Measurements from ENCODE around the gene CAMK1D.
A peak's percentile ranks its signal among the peaks of the same experiment; 100 is the strongest.
"Not testable (repeated sequence)": the region's sequence is repeated elsewhere in the genome, so short reads cannot be mapped to it uniquely, and the experiment has no call there.

Gene CAMK1D

GRCh38 chr10:12357525-12358151 lies 8.3 kb downstream of the CAMK1D start:
- H3K9me3 ChIP-seq = no peaks in the 10 kb centered on the region
- peaks cover 0 to 16% (median 5%) of the 10 kb centered on the region in 4 donors for H3K4me1 ChIP-seq
- no peaks in the 10 kb centered on the region for H3K27me3 ChIP-seq
- no peak for TF ChIP-seq CTCF (IDR thresholded peaks at IDR 0.05)
- no peak overlapping the region for H3K4me3 ChIP-seq
- H3K27ac ChIP-seq = no peak overlapping the region
- intact Hi-C loops (cut with DNase I; ENCODE audit: low total_unique reads) = no loop called here
- H3K36me3 ChIP-seq = no peaks in the 10 kb centered on the region
- no peak for DNase-seq

- peak in 1 of 2 donors; percentile 49 for DNase-seq
- H3K4me3 ChIP-seq = no peak overlapping the region
- no peak for TF ChIP-seq CTCF (IDR thresholded peaks at IDR 0.05)
- H3K9me3 ChIP-seq = no peaks in the 10 kb centered on the region
- no peaks in the 10 kb centered on the region for H3K36me3 ChIP-seq
- intact Hi-C loops (cut with DNase I; ENCODE audit: low total_unique reads) = no loop called here
- no peaks in the 10 kb centered on the region for H3K27me3 ChIP-seq
- no peak overlapping the region for H3K27ac ChIP-seq
- peaks cover 0 to 16% (median 5%) of the 10 kb centered on the region in 4 donors for H3K4me1 ChIP-seq
Measured at GRCh38 chr10:12358863-12359564, 9.7 kb downstream of the CAMK1D start.

GRCh38 chr10:12360461-12360860 lies 11.1 kb downstream of the CAMK1D start:
- Histone ChIP-seq H3K36me3 (no peaks in the 10 kb centered on the region), H3K27ac (no peak overlapping the region), H3K27me3 (no peaks in the 10 kb centered on the region), H3K4me3 (no peak overlapping the region), H3K4me1 (peaks cover 0 to 16% (median 5%) of the 10 kb centered on the region in 4 donors), H3K9me3 (no peaks in the 10 kb centered on the region)
- intact Hi-C loops (cut with DNase I; ENCODE audit: low total_unique reads) = no loop called here
- DNase-seq = no peak
- TF ChIP-seq CTCF (IDR thresholded peaks at IDR 0.05) = no peak

- H3K9me3 ChIP-seq; intact Hi-C loops (cut with DNase I; ENCODE audit: low total_unique reads); H3K27ac ChIP-seq; H3K27me3 ChIP-seq; DNase-seq; H3K4me3 ChIP-seq; H3K36me3 ChIP-seq: not testable (repeated sequence)
- peaks cover 0 to 16% (median 8%) of the 10 kb centered on the region in 4 donors for H3K4me1 ChIP-seq
Measured at GRCh38 chr10:12361115-12361514, 11.8 kb downstream of the CAMK1D start.

GRCh38 chr10:12364559-12364958 lies 15.2 kb downstream of the CAMK1D start:
- no peak overlapping the region for H3K4me3 ChIP-seq
- peaks cover 0 to 12% (median under 1%) of the 10 kb centered on the region in 4 donors for H3K4me1 ChIP-seq
- H3K27ac ChIP-seq = no peak overlapping the region
- DNase-seq = no peak
- intact Hi-C loops (cut with DNase I; ENCODE audit: low total_unique reads) = no loop called here
- no peaks in the 10 kb centered on the region for H3K9me3 ChIP-seq
- no peak for TF ChIP-seq CTCF (IDR thresholded peaks at IDR 0.05)
- no peaks in the 10 kb centered on the region for H3K27me3 ChIP-seq
- no peaks in the 10 kb centered on the region for H3K36me3 ChIP-seq

GRCh38 chr10:12367272-12367671 lies 17.9 kb downstream of the CAMK1D start:
- no peak for DNase-seq
- Histone ChIP-seq H3K4me3 (no peak overlapping the region), H3K4me1 (peaks cover 0 to 11% (median 0%) of the 10 kb centered on the region in 4 donors), H3K36me3 (no peaks in the 10 kb centered on the region), H3K27me3 (no peaks in the 10 kb centered on the region), H3K9me3 (no peaks in the 10 kb centered on the region), H3K27ac (no peak overlapping the region)
- intact Hi-C loops (cut with DNase I; ENCODE audit: low total_unique reads) = no loop called here
- TF ChIP-seq CTCF (IDR thresholded peaks at IDR 0.05) = no peak
